OCI-LY3 (cell line): Measurements from ENCODE around the gene IVD.
A peak's percentile ranks its signal among the peaks of the same experiment; 100 is the strongest.

ENCODE experiments used
- CTCF ChIP-seq: fragments of 200-600, 300-600 bp; sonication (generic); IDR thresholded peaks from 2 replicates; pipeline ENCODE4 v1.5.1; 2014; ENCODE audit warnings: antibody characterized with exemption, low read length, low read depth
- EZH2phosphoT487 ChIP-seq: fragments of 200-600 bp; shearing (Covaris generic); IDR thresholded peaks from 2 replicates; pipeline ENCODE4 v1.6.1; 2018; ENCODE audit warnings: antibody characterized with exemption, mixed run types, low read depth

- TF ChIP-seq CTCF (peak; percentile 10; the same call in 1 of the 2 replicates), EZH2phosphoT487 (no peak)
These were observed 65.0 kb downstream of the IVD start, which contains the start of gene CHST14 for GRCh38 chr15:40470423-40471104.
